HG02870 (cell line): ENCODE results near the gene SMAP1.
A peak's percentile ranks its signal among the peaks of the same experiment; 100 is the strongest.

ENCODE experiments used
- ATAC-seq: cut with Tn5 transposase; IDR thresholded peaks from one replicate; pipeline ENCODE4 v1.9.1; 2021; ENCODE audit warnings: mild to moderate bottlenecking, moderate library complexity; ENCODE audit not compliant: unreplicated experiment

SMAP1 gene

GRCh38 chr6:70884074-70884983 is 216.6 kb downstream of the SMAP1 start:
- peak; percentile 76 for ATAC-seq

GRCh38 chr6:70886071-70886470 is 218.4 kb downstream of the SMAP1 start:
- ATAC-seq: no peak

GRCh38 chr6:70886661-70887060 is 219.0 kb downstream of the SMAP1 start:
- ATAC-seq: no peak

GRCh38 chr6:70889270-70889669 is 221.6 kb downstream of the SMAP1 start:
- ATAC-seq: no peak

- ATAC-seq: no peak
Observed at GRCh38 chr6:70894001-70894400, 226.3 kb downstream of the SMAP1 start.

GRCh38 chr6:70900047-70900446 is 232.4 kb downstream of the SMAP1 start:
- no peak for ATAC-seq

- no peak for ATAC-seq
Observed at GRCh38 chr6:70901324-70901723, 233.6 kb downstream of the SMAP1 start.

- ATAC-seq: no peak
Observed at GRCh38 chr6:70903665-70904452, 236.2 kb downstream of the SMAP1 start.

- no peak for ATAC-seq
Observed at GRCh38 chr6:70905742-70906141, 238.1 kb downstream of the SMAP1 start.
